ENCODE measurements around the gene RNU6-1. TPM values are rescaled to one million over a fixed set of nuclear protein-coding genes. Genes with fewer than 3 reads are reported as not detected.

The RNU6-1 gene
- total and polyA plus RNA-seq, 8 donors: not detected

DNA sequence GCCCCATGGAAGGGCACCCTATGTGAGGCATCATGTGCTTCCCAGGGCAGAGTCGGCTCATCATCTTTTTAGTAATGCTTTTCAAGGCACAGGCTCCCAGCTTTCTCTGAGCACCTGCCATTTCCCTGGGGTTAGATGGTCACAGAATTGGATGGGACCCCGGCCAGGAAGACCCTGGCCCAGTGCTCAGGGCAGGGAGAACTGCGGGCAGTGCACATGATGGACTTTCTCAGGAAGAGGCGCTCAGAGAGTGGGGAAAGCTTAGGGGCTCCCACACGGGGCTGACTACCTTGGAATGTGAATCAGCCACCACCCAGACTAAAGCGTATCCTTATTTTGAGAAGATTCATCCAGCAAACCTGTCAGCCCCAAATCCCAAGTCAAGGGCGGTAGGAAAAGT lies 31.0 kb downstream of the RNU6-1 start:
- Histone ChIP-seq H3K27me3 (no peaks in the 10 kb centered on the region), H3K4me3 (no peak overlapping the region), H3K36me3 (peaks cover 0 to 17% of the 10 kb centered on the region in 2 donors), H3K9me3 (no peaks in the 10 kb centered on the region), H3K4me1 (no peaks in the 10 kb centered on the region), H3K27ac (no peak overlapping the region)
- ATAC-seq (no peak), DNase-seq (peak in 1 of 4 donors; percentile 9)
- TF ChIP-seq, protein P1, sequence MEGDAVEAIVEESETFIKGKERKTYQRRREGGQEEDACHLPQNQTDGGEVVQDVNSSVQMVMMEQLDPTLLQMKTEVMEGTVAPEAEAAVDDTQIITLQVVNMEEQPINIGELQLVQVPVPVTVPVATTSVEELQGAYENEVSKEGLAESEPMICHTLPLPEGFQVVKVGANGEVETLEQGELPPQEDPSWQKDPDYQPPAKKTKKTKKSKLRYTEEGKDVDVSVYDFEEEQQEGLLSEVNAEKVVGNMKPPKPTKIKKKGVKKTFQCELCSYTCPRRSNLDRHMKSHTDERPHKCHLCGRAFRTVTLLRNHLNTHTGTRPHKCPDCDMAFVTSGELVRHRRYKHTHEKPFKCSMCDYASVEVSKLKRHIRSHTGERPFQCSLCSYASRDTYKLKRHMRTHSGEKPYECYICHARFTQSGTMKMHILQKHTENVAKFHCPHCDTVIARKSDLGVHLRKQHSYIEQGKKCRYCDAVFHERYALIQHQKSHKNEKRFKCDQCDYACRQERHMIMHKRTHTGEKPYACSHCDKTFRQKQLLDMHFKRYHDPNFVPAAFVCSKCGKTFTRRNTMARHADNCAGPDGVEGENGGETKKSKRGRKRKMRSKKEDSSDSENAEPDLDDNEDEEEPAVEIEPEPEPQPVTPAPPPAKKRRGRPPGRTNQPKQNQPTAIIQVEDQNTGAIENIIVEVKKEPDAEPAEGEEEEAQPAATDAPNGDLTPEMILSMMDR (IDR thresholded peaks at IDR 0.05): no peak
- intact Hi-C loops (cut with DNase I): no loop called here

DNA sequence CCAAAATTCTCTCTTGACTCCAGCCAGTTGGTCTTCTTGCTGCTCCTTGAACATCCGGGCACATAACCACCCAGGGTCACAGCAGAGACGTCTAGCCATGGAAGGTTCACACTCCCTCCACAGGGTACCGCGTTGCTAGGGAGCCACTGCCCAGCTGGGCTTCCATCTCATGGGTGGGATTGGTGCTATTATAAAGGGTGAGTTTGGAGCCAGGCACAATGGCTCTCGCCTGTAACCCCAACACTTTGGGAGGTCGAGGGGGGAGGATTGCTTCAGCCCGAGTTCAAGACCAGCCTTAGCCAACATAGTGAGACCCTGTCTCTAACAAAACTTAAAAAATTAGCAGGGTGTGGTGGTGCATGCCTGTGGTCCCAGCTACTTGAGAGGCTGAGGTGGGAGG lies 32.0 kb downstream of the RNU6-1 start:
- H3K36me3 ChIP-seq: peaks cover 0 to 19% of the 10 kb centered on the region in 2 donors
- H3K4me1 ChIP-seq: no peaks in the 10 kb centered on the region
- DNase-seq: no peak
- no peak overlapping the region for H3K27ac ChIP-seq
- H3K9me3 ChIP-seq: no peaks in the 10 kb centered on the region
- intact Hi-C loops (cut with DNase I): no loop called here
- no peak for ATAC-seq
- no peak overlapping the region for H3K4me3 ChIP-seq
- TF ChIP-seq, protein P1 (IDR thresholded peaks at IDR 0.05): no peak
- H3K27me3 ChIP-seq: no peaks in the 10 kb centered on the region

DNA sequence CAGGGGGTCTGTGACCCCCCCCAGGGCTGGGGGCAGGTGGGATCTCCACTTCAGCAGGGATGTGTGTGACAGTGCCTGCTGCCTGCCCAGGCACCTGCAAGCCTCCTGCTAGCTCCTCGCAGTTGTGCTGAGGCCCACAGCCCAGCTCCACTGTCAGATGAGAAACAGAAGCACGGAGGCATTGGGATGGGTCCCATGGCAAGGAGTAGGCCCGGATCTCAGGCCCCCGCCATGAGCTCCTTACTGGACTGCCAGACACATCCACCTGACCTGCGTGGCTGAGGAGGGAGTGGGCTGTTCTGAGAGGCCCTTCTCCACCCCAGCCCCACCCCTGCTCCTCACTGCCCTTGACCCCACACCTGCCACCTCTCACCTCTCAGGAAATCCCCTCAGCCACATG lies 32.7 kb downstream of the RNU6-1 start:
- TF ChIP-seq, protein P1 (IDR thresholded peaks at IDR 0.05): no peak
- no peaks in the 10 kb centered on the region for H3K9me3 ChIP-seq
- DNase-seq (peak in 1 of 4 donors; percentile 30), ATAC-seq (no peak)
- H3K27ac ChIP-seq: no peak overlapping the region
- H3K4me3 ChIP-seq: no peak overlapping the region
- peaks cover 0 to 22% of the 10 kb centered on the region in 2 donors for H3K36me3 ChIP-seq
- intact Hi-C loops (cut with DNase I): no loop called here
- H3K27me3 ChIP-seq: no peaks in the 10 kb centered on the region
- no peaks in the 10 kb centered on the region for H3K4me1 ChIP-seq

DNA sequence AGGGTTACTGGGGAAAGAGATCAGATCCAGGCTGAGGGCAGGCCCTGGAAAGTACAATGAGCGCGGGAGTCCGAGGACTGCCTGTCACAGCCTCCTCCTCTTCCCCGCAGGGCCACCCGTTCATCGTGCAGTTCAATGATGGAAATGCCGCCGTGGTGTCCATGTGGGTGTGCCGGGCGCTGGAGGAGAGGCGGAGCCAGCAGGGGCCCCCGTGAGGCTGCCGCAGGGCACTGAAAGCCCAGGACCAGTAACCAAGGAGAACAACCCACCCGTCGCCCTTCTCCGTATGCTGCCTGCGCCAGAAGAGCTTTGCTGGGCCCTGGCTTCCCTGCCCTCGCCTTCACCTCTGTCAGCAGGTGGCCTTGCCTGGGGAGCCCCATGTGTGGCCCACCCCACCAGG lies 33.3 kb downstream of the RNU6-1 start:
- TF ChIP-seq, protein P1 (IDR thresholded peaks at IDR 0.05): no peak
- intact Hi-C loops (cut with DNase I): no loop called here
- no peaks in the 10 kb centered on the region for H3K27me3 ChIP-seq
- H3K4me3 ChIP-seq: no peak overlapping the region
- no peaks in the 10 kb centered on the region for H3K4me1 ChIP-seq
- peak in 1 of 4 donors; percentile 64 for DNase-seq
- H3K9me3 ChIP-seq: no peaks in the 10 kb centered on the region
- no peak overlapping the region for H3K27ac ChIP-seq
- H3K36me3 ChIP-seq: peaks cover 0 to 22% of the 10 kb centered on the region in 2 donors
- ATAC-seq: no peak

DNA sequence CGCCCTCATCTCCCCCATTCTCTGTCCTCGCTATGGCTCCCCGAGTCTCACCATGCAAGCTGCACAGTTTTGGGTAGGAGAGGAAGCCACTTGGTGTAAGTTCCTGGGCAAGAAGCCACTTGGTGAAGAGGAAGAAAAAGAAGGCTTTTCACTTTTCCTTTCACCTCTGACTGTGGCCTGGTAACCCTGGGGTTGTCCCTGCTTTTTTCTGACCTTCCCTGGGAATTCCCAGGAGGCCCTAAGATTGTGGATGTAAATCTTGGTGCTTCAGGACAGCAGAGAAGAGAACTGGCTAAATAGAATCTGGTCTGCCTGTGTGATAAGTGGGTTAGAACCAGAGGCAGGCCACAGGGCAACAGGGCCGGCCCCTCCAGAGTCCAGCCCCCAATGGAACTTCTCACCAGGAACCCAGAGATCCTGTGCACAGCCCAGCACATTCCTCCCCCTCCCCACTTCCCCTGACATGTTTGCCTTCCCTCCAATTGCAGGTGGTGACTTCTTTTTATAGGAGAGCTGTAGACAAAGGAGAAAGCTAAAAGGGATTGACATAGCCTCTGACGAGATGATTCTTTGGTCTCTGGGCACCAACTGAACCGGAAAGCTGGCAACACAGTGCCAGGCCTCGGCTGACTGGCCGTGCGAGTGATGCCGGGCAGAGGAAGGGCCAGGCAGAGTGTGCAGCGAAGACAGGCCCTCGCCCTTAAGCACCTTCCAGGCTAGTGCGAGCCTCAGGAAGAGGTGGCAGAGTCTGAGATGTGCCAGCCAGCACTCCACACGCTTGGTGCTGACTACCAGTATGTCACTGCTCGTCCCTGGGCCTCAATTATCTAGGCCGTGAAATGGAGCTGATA lies 34.0 kb downstream of the RNU6-1 start:
- peak in 1 of 4 donors; percentile 44 for DNase-seq
- ATAC-seq: no peak
- TF ChIP-seq, protein P1 (IDR thresholded peaks at IDR 0.05): no peak
- H3K4me1 ChIP-seq: no peaks in the 10 kb centered on the region
- no peak overlapping the region for H3K27ac ChIP-seq
- H3K4me3 ChIP-seq: no peak overlapping the region
- H3K9me3 ChIP-seq: no peaks in the 10 kb centered on the region
- H3K36me3 ChIP-seq: peaks cover 0 to 22% of the 10 kb centered on the region in 2 donors
- H3K27me3 ChIP-seq: no peaks in the 10 kb centered on the region
- intact Hi-C loops (cut with DNase I): no loop called here

Measured in left lung (tissue), 10 donors.